K562 (cell line): Measurements from ENCODE around the gene SC5D. TPM values are rescaled to one million over a fixed set of nuclear protein-coding genes. Genes with fewer than 3 reads are reported as not detected.
A peak's percentile ranks its signal among the peaks of the same experiment; 100 is the strongest.

Experiments used
- ETS1 ChIP-seq: conservative IDR thresholded peaks from 2 replicates; pipeline ENCODE4 v1.6.1; 2011; ENCODE audit warnings: low read depth, mild to moderate bottlenecking, low read length; ENCODE audit not compliant: control insufficient read depth
- FOXK2 ChIP-seq, 2 experiments: fragments of 450-650 bp; IDR thresholded peaks in 1 of 2; conservative IDR thresholded peaks in 1 of 2; 2 replicates each; pipeline ENCODE4 v1.6.1; 2016; ENCODE audit warnings: low read depth in 2 of 2, mild to moderate bottlenecking in 1 of 2
- GTF3C2 ChIP-seq: IDR thresholded peaks from 3 replicates; pipeline ENCODE4 v1.6.1; 2011; ENCODE audit warnings: borderline replicate concordance, mild to moderate bottlenecking, moderate library complexity; ENCODE audit not compliant: insufficient read length; ENCODE audit errors: extremely low read depth
- L3MBTL2 ChIP-seq: fragments of 450-650 bp; IDR thresholded peaks from 2 replicates; pipeline ENCODE4 v1.6.1; 2016; ENCODE audit warnings: mild to moderate bottlenecking, moderate library complexity
- MEIS2 ChIP-seq: fragments of 450-650 bp; IDR thresholded peaks from 2 replicates; pipeline ENCODE4 v1.6.1; 2014; ENCODE audit warnings: mild to moderate bottlenecking; ENCODE audit not compliant: partially characterized antibody
- NFYB ChIP-seq: IDR thresholded peaks from 2 replicates; pipeline ENCODE4 v1.6.1; 2011; ENCODE audit warnings: mild to moderate bottlenecking, moderate library complexity; ENCODE audit not compliant: insufficient read length; ENCODE audit errors: extremely low read depth
- RAD51 ChIP-seq: fragments of 450-650 bp; IDR thresholded peaks from 2 replicates; pipeline ENCODE4 v1.7.1; 2016; ENCODE audit warnings: low read depth, mild to moderate bottlenecking, borderline replicate concordance
- TBP ChIP-seq: optimal IDR thresholded peaks from 2 replicates; pipeline ENCODE3; 2011; ENCODE audit warnings: low read depth, low read length, improper control_type of control experiment
- XRCC3 ChIP-seq: fragments of 450-650 bp; IDR thresholded peaks from 2 replicates; pipeline ENCODE4 v1.6.1; 2017; ENCODE audit warnings: mild to moderate bottlenecking, moderate library complexity
- ZBTB40 ChIP-seq, 2 experiments: fragments of 450-650 bp in 1 of 2; sonication (generic) in 1 of 2; formaldehyde crosslinking in 1 of 2; IDR thresholded peaks; 2 replicates each; pipeline versions ENCODE4 v1.7.1 to v1.9.0; 2016 to 2022; ENCODE audit warnings: inconsistent platforms in 1 of 2, mild to moderate bottlenecking in 1 of 2, missing genetic modification reagents in 1 of 2
- ZFX ChIP-seq: sonication (generic); formaldehyde crosslinking; IDR thresholded peaks from 2 replicates; pipeline ENCODE4 v1.8.0; 2022; ENCODE audit warnings: mild to moderate bottlenecking, missing genetic modification reagents, moderate library complexity
- polyA plus RNA-seq, 8 experiments: library from polyadenylated mRNA; depleted of rRNA in 4 of 8; stranded (reverse) in 5 of 8; unstranded in 3 of 8; fragments of >200 nt; fragmentation: Nextera tagmentation in 2 of 8; fragmentation: Illumina TruSeq in 1 of 8; extraction: Ambion mirVana in 2 of 8; extraction: Trizol in 1 of 8; gene quantifications; 2 replicates each; pipeline versions ENCODE4 v1.2.1 to v1.2.3, GENCODE V29; 2011 to 2014; ENCODE audit warnings: inconsistent platforms in 1 of 8, missing spikeins in 1 of 8
- total RNA-seq, 7 experiments: library from RNA; depleted of rRNA in 6 of 7; stranded (reverse); fragments of >200 nt in 6 of 7; fragmentation: Illumina TruSeq in 2 of 7; extraction: Trizol in 2 of 7; gene quantifications; 2 replicates each; pipeline versions ENCODE4 v1.2.1 to v1.2.3, GENCODE V29; 2011 to 2021; ENCODE audit warnings: low replicate concordance in 1 of 7
- TF ChIP-seq, protein P1 (sequence below): sonication (generic); formaldehyde crosslinking; IDR thresholded peaks from 2 replicates; pipeline ENCODE4 v1.9.0; 2022; ENCODE audit warnings: mild to moderate bottlenecking, missing genetic modification reagents

SC5D gene
- total and polyA plus RNA-seq, 9 of the 15 experiments (the other 6 are each of a cell fraction or from before 2014, with no cell fraction given) = 7.6 to 84.0 (median 17.4) TPM

GRCh38 chr11:121292495-121293287 lies at the start of gene SC5D (continued):
- TF ChIP-seq NFYB (peak; percentile 82), ETS1 (peak; percentile 32; the same call in 1 of the 2 replicates), TBP (peak; percentile 75), L3MBTL2 (peak; percentile 76), ZBTB40 (IDR thresholded peaks at IDR 0.05) (peak; percentile 29; the same call in 1 of the 2 replicates), ZBTB40 (CRISPR knock-in tag; IDR thresholded peaks at IDR 0.05) (no peak), RAD51 (peak; percentile 96), ZFX (CRISPR knock-in tag) (peak; percentile 86), FOXK2 (conservative IDR thresholded peaks at IDR 0.05 in 1 of 2, IDR thresholded peaks at IDR 0.05 in 1 of 2; ENCODE audit: low read depth in 2 of 2) (0 out of 4 replicates have a peak, but pooled peaks of 1 of the 2 experiments have one; percentile 12), XRCC3 (no peak), MEIS2 (peak; percentile 41), GTF3C2 (no peak)
- TF ChIP-seq, protein P1, sequence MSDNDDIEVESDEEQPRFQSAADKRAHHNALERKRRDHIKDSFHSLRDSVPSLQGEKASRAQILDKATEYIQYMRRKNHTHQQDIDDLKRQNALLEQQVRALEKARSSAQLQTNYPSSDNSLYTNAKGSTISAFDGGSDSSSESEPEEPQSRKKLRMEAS = peak; percentile 42; the same call in 1 of the 2 replicates
